Mucosa of descending colon (tissue), 3 donors: ENCODE measurements around the gene HLA-DOA. TPM values are rescaled to one million over a fixed set of nuclear protein-coding genes. Genes with fewer than 3 reads are reported as not detected.

Source experiments
- ATAC-seq: fragments of 200-7000 bp; cut with Tn5 transposase; one replicate; pipeline ENCODE4 v1.9.1; 2020; ENCODE audit warnings: mild to moderate bottlenecking, moderate library complexity
- DNase-seq, 3 donors: peaks; one replicate each; pipeline ENCODE4 v3.0.0-alpha.2; 2020
- H3K36me3 ChIP-seq: fragments of 200-600 bp; one replicate; pipeline ENCODE4 v1.8.0; 2021; ENCODE audit warnings: low read depth, mild to moderate bottlenecking
- H3K4me1 ChIP-seq: fragments of 200-600 bp; one replicate; pipeline ENCODE4 v1.8.0; 2021; ENCODE audit warnings: low read depth, mild to moderate bottlenecking
- H3K4me3 ChIP-seq: fragments of 200-600 bp; one replicate; pipeline ENCODE4 v1.8.0; 2021; ENCODE audit warnings: mild to moderate bottlenecking
- H3K9me3 ChIP-seq: fragments of 200-600 bp; one replicate; pipeline ENCODE4 v1.8.0; 2021; ENCODE audit warnings: mild to moderate bottlenecking
- intact Hi-C, 2 donors: fragments of 100-400 bp; cut with DNase I in 1 of 2; cut with micrococcal nuclease in 1 of 2; formaldehyde crosslinking; loops; one replicate each; pipeline versions ENCODE4 v1.11.0 to v1.11.1; 2022; cut with DNase I, micrococcal nuclease
- total RNA-seq, 3 donors: library from RNA; stranded (reverse); fragmentation: NEBNext Ultra II Directional in 2 of 3; extraction: Animal tissue kit (Norgen Biotek cat#: 25700) in 2 of 3; gene quantifications; one replicate each; pipeline versions ENCODE4 v1.2.1 to v1.2.4, GENCODE V29; 2021 to 2023
- TF ChIP-seq, protein P1 (sequence below): fragments of 200-600 bp; IDR thresholded peaks from one replicate; pipeline ENCODE4 v1.8.0; 2022; ENCODE audit warnings: antibody characterized with exemption, mild to moderate bottlenecking
- donor health status: DM: no; HTN: no; CAD: no; lungs with moderate emphysema.
- donor health status: DM: no; HTN: no; CAD: no.
- donor health status: DM: no; HTN: yes; CAD: no.

The HLA-DOA gene
- total RNA-seq, 3 donors from 2014 or later = 1.8 to 4.0 (median 3.2) TPM

DNA sequence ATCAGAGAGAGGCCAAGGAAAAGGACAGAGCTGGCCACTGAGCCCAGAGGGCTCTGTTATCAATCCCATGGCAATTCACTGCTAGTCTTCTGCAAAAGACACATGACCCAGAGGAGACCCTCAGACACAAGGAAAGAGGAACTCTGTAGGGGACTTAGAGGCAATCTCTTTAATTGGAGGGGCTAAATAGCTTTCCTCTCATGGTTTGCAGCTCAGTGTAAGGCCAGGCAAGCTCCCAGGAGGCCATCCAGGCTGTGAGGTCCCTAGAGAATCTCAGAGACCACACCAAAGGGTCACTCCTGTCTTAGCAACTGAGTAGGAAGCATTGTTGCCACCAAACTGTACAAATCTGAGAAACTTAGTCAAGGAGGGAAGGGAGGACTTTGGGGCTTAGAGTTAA is 10.0 kb upstream of the HLA-DOA start:
- peaks cover 7% of the 10 kb centered on the region for H3K4me1 ChIP-seq
- DNase-seq (no peak), ATAC-seq (peak; percentile 11)
- intact Hi-C loops = loop anchor here (5.0 to 10.0 kb wide), 3 partner anchors 55 to 225 kb away; partner anchors contain the start of genes HLA-DPA1 (in 2 of the 2) and HLA-DPB1 (in 2 of the 2)
- TF ChIP-seq, protein P1, sequence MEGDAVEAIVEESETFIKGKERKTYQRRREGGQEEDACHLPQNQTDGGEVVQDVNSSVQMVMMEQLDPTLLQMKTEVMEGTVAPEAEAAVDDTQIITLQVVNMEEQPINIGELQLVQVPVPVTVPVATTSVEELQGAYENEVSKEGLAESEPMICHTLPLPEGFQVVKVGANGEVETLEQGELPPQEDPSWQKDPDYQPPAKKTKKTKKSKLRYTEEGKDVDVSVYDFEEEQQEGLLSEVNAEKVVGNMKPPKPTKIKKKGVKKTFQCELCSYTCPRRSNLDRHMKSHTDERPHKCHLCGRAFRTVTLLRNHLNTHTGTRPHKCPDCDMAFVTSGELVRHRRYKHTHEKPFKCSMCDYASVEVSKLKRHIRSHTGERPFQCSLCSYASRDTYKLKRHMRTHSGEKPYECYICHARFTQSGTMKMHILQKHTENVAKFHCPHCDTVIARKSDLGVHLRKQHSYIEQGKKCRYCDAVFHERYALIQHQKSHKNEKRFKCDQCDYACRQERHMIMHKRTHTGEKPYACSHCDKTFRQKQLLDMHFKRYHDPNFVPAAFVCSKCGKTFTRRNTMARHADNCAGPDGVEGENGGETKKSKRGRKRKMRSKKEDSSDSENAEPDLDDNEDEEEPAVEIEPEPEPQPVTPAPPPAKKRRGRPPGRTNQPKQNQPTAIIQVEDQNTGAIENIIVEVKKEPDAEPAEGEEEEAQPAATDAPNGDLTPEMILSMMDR = no peak
- no peak overlapping the region for H3K4me3 ChIP-seq
- no peaks in the 10 kb centered on the region for H3K36me3 ChIP-seq
- no peaks in the 10 kb centered on the region for H3K9me3 ChIP-seq

DNA sequence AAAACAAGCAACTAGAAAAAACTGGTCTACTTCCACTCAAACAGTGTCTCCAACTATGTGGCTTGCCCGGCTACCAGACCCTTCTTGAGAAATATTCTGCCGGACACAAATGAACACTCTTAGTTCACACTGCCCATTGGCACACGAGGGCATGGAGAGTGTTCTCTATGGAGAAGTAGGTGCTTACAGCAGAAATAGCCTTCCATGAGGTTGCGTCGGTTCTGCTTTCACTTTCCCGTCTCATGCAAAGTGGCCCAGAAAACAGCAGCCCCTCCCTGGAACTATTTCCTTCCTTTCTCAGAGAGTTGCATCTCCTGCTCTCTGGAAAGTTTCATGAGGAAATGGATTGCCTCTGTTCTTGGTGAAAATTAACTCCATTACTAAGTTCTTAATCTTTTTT is 9.5 kb upstream of the HLA-DOA start:
- DNase-seq (peak in 2 of 3 donors; percentile 68 to 78), ATAC-seq (peak; percentile 94)
- TF ChIP-seq, protein P1 = no peak
- intact Hi-C loops = loop anchor here (5.0 to 10.0 kb wide), 3 partner anchors 56 to 226 kb away; partner anchors contain the start of genes HLA-DPA1 (in 2 of the 2) and HLA-DPB1 (in 2 of the 2)
- Histone ChIP-seq H3K4me1 (peaks cover 7% of the 10 kb centered on the region), H3K36me3 (no peaks in the 10 kb centered on the region), H3K4me3 (no peak overlapping the region), H3K9me3 (no peaks in the 10 kb centered on the region)

DNA sequence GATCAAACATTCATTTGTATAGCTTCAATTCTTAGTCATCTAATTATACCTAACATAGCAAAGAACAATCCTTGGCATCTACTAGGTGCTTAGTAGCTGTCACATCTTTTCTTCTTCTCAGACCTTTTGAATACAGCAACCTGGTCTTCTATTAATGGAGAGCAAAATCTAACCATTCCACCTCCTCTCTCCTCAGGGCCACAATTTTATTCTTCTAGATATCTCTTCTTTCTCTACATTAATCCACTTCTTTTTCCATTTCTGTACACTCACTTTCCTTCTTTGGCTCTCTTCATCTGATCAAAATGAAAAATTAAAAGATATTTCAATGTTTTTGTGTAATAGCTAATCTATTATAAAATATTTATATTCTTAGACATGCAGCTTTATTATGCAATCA is 9.0 kb upstream of the HLA-DOA start:
- H3K4me3 ChIP-seq = no peak overlapping the region
- H3K4me1 ChIP-seq = peaks cover 7% of the 10 kb centered on the region
- TF ChIP-seq, protein P1 = no peak
- intact Hi-C loops = loop anchor here (5.0 to 10.0 kb wide), 3 partner anchors 56 to 226 kb away; partner anchors contain the start of genes HLA-DPA1 (in 2 of the 2) and HLA-DPB1 (in 2 of the 2)
- H3K9me3 ChIP-seq = no peaks in the 10 kb centered on the region
- DNase-seq = no peak
- no peaks in the 10 kb centered on the region for H3K36me3 ChIP-seq
- ATAC-seq = no peak

DNA sequence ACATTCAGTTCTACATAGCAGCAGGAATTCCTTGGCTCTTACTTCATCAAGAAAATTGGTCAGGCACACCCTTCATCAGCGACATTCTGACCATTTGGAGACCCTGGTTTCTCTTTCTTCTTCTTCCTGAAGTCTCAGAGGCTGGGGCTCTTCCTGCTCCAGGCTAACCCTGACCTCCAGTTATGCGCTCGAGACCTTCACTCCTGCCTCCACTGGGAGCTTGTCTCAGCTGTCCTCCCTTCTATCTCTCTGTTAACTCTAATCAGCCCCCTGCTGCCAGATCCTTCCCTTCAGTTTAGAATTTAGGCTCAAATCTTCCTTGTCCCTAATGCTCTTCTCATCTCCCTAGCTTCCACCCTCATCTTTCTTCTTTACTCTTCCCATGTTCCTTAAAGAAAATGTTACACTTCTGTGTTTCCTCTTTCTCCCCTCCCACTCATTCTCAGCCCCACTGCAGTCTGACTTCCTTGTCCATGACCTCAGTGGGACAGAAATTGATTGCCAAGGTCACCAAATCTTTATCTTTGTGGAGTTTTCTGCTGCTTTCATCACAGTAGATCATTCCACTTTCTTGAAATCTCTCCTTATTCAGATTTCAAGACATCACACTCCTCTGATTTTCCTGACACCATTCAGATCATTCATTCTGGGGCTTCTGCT is 8.4 kb upstream of the HLA-DOA start:
- ATAC-seq = no peak
- H3K36me3 ChIP-seq = no peaks in the 10 kb centered on the region
- no peak overlapping the region for H3K4me3 ChIP-seq
- no peaks in the 10 kb centered on the region for H3K9me3 ChIP-seq
- intact Hi-C loops = loop anchor here (5.0 to 10.0 kb wide), 3 partner anchors 57 to 227 kb away; partner anchors contain the start of genes HLA-DPA1 (in 2 of the 2) and HLA-DPB1 (in 2 of the 2)
- peaks cover 7% of the 10 kb centered on the region for H3K4me1 ChIP-seq
- no peak for DNase-seq
- TF ChIP-seq, protein P1 = no peak

DNA sequence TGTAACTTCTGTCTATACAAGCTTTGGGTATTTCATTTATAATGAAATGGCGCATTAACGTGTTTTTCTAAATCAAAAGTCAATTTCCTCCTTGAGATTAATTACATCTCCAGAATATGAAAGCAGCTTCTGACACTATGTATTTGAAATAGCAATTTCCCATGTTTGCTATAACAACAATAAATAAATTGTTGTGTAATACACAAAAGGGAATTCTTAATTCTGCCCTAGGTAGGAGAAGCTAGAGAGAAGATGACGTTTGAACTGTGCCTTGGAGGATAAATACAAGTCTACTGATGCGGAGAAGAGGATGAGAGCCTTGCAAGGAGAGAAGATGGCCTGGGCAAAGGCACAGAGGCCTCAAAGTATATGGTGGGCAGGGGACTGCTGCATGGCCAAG is 7.6 kb upstream of the HLA-DOA start:
- no peak for ATAC-seq
- TF ChIP-seq, protein P1 = no peak
- Histone ChIP-seq H3K9me3 (no peaks in the 10 kb centered on the region), H3K4me3 (no peak overlapping the region), H3K4me1 (peaks cover 7% of the 10 kb centered on the region), H3K36me3 (no peaks in the 10 kb centered on the region)
- intact Hi-C loops = loop anchor here (5.0 to 10.0 kb wide), 3 partner anchors 58 to 228 kb away; partner anchors contain the start of genes HLA-DPA1 (in 2 of the 2) and HLA-DPB1 (in 2 of the 2)
- no peak for DNase-seq
